ENCODE measurements around the gene KANK4.
A peak's percentile ranks its signal among the peaks of the same experiment; 100 is the strongest.

KANK4 gene

DNA sequence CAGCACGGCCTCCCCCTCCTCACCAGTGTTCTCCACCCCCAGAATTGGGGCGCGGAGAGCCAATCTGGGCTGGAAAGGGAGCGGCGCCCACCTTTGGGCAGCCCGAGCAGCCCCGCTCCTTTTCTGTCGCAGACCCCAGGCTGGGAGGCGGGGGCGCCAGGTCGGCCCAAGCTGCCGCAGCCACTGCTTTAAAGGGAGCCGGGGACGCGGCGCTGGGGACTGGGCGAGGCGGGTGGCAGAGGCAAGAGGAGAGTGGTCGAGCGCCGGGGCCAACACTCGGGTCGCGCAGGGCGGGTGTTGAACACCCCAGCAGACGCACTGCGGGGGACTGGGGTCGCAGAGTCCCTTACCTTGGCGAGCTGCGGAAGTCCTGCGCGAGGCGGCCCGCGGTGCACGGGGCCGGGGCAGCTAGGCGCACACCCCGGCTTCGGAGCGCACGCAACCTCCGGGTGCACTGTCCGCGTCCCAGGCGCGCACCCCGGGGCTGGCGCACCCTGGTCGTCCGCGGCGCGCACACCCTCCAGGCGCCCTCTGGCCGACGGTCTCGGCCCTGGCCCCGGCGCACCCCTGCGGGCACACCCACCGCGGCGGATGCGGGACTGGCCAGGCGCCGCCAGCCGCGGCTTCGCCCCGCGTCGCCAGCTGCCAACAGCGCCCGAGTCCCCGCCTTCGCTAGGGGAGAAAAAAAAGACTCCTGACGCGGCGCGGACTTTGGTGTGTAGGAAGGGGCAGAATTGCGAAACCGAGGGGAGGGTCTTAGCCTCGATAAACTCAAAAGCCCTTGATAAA lies at the start of gene KANK4:
Gene KANK4, minus strand, starts transcription at position 679 of the 789 bp plus-strand sequence. CDS start 37,870 bp downstream, outside the sequence.
- no peak for DNase-seq (ENCODE audit: low read depth)

- no peak for DNase-seq (ENCODE audit: low read depth)
These were observed 49.8 kb upstream of the KANK4 start for GRCh38 chr1:62368989-62369388.

GRCh38 chr1:62367005-62367557 lies 47.8 kb upstream of the KANK4 start:
- no peak for DNase-seq (ENCODE audit: low read depth)

DNA sequence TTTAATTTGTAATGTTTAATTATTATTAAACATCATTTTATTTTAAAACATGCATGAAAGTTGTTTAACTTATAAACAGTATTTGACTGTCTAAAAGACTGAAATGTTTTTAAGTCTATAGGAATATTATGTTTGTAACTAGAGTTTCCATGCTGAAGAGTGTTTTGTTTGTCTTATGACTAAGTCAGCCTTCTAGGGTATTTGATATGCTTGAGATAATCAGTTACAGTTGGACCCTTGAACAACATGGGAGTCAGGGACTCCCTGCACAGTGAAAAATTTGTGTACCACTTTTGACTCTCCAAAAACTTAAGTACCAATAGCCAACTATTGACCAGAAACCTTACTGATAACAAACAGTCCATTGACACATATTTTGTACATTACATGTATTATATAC lies 45.5 kb upstream of the KANK4 start:
- DNase-seq (ENCODE audit: low read depth): peak; percentile 20

DNA sequence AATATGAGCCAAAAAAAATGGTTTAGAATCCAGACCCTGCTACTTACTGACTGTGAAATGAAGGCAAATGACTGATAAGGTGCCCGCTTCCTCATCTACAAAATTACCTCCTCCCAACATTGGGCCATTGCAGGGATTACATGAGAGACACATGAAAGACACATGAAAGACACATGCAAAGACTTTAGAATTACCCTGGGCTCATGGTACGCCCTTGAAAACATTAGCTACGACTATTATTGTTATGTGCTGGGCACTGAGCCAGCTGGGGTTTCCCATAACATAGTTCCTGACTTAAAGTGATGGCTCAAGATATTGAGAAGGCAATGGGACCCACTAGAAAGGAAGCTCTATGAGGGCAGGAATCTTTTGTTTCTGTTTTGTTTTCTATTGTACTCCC lies 43.7 kb upstream of the KANK4 start:
- DNase-seq (ENCODE audit: low read depth): no peak

DNA sequence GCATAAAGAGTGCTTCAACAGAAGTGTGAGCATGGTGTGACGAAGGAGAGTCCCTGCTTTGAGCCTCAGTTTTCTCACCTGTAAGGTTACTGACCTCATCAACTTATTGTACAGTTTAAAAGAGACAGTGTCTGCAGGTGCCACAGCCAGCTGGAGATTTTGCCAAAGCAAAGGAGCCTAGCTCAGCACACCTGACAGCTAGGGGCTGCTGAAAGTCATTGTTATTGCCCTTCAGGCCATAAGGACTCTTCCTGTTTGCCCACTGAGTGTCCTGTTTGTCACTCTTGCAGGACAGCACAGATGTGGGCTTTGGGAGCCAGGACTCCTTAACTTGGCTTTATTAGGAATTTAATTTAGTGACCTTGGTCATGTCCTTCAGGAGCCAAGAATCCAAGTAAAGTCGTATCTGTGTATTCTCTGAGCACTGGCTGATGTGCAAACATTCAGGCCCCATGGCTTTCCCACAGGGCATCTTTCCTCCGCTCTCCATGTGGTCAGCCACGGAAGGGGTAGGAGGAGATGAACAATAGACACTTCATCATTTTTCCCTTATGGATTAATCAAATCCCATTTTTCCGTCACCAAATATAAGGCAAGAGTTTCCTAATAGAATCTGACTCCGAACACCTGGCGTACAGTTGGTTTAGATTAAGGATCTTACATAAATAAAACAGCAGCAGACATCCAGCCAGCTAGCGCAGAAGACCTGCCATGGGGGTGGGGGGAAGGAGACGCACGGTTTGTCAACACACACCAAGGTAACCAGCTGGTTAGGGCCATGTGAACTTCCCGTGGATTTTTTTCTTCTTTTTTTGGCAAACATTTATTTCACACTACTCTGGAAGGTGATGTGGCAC lies 43.1 kb upstream of the KANK4 start:
- no peak for DNase-seq (ENCODE audit: low read depth)

GRCh38 chr1:62361431-62361830 lies 42.2 kb upstream of the KANK4 start:
- DNase-seq (ENCODE audit: low read depth): no peak

DNA sequence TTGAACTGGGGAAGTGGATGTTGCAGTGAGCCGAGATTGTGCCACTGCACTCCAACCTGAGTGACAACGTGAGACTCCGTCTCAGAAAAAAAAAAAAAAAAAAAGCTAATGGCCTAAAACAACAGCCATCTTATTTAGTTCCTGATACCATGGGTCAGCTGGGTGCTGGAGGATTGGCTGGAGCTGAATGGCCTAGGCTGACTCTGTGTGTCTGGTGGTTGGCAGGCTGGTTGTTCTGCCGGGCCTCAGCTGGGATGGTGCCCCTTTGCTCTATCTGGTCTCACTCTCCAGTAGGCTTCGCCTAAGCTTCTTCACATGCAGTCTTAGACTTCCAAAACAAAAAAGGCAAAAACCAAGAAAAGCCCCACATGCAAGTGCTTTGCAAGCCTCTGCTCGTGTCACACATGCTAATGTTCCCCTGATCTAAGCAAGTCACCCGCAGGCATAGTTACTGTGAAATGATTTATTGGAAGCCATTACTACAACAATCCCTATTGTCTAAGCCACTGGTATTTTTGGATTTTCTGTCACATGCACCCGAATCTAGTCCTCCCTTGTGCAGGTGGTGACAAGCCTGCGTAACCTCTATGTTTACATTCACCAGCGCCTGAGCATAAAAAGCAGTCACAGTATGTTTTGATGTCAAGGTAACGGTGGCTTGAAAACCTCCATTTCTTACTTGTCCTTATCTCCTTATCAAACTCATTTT lies 39.6 kb upstream of the KANK4 start:
- no peak for DNase-seq (ENCODE audit: low read depth)

DNA sequence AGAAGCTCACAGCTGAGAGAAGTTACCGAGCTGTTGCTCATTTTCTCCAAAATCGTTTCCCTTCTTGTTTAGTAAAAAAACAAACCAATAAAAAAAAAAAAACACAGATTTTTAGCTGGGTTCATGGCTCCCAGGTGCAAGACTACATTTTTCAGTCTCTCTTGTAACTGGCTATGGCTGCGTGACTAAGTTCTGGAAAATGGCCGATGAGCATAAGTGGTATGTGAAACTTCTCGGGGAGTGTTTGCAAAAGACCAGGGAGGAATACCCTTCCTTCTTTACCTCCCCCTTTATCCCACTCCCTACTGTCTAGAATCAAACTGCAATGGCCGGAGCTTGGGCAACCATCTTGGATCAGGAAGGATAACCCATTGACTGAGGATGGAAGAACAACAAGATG lies 38.7 kb upstream of the KANK4 start:
- no peak for DNase-seq (ENCODE audit: low read depth)

DNA sequence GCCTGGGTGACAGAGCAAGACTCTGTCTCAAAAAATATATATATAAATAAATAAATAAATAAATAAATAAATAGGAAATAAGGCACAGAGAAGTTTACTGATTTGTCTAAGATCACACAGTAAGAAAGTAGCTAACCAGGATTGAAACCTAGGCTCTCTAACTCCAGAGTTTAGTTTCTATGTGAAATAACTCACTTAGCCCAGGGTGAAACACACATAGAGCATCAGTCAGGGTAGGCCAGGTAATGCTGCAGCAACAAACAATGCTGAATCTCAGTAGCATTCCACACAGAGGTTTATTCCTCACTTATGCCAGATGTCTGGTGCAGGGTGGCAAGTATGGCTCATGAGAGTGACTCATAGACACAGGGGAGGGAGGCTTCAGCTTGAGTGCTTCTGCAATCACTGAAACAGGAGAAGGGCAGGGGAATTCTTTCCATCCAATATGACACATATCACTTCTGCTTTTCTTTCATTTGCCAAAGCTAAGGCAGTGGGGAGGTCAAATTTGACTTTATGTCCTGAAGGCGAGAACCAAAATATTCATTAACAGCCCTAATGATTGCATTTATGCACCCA lies 37.1 kb upstream of the KANK4 start:
- DNase-seq (ENCODE audit: low read depth): peak; percentile 82

GRCh38 chr1:62355095-62355494 lies 35.9 kb upstream of the KANK4 start:
- DNase-seq (ENCODE audit: low read depth): no peak

DNA sequence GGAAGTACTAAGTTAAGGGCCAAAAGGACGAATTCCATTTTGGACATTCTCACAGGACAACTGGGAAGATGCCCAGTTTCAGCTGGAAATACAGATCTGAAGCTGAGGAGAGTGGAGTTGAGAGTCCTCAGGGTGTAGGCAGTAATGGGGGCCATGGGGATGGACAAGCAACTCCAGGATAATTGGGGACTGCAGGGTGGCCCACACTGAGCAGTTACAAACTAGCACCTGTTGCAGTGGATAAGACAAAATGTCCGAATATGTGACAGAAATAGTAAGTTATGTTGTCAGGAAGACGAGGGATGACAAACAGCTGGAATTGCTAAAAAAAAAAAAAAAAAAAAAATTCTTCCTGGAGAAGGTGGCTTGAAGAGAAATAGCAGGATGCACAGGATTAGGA lies 34.6 kb upstream of the KANK4 start:
- DNase-seq (ENCODE audit: low read depth): no peak

- DNase-seq (ENCODE audit: low read depth): no peak
These were observed 33.2 kb upstream of the KANK4 start for GRCh38 chr1:62352387-62352786.

DNA sequence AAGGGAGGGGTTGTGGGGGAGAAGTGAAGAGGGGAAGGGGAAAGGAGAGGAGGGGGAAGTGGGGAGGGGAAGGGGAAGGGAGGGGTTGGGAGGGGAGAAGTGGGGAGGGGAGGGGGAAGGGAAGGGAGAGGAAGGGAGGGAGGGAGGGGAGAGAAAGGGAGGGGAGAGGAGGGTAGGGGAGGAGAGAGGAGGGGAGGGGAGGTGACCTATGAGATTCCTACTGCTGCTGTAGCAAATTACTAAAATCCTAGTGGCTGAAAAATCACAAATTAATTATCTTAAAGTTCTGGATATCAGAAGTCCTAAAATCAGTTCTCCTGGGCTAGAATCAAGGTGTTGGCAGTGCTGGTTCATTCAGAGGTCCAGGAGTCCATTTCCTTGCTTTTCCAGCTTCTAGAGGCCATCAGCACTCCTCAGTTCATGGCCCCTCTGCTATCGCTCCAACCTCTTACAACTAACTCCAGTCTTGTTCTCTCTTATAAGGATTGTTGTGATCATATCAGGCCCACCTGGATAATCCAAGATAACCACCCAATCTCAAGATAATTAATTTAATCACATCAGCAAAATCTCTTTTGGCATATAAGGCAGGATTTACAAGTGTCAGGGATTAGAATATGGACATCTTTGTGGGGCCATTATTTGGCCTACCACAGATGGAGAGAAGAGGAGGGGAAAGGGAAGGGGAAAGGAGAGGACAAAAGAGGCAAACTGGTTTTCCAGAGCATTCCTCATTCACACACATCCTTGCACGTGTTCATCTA lies 30.4 kb upstream of the KANK4 start:
- DNase-seq (ENCODE audit: low read depth): no peak

GRCh38 chr1:62346886-62347285 lies 27.7 kb upstream of the KANK4 start:
- DNase-seq (ENCODE audit: low read depth): no peak

- no peak for DNase-seq (ENCODE audit: low read depth)
These were observed 24.7 kb upstream of the KANK4 start for GRCh38 chr1:62343911-62344310.

DNA sequence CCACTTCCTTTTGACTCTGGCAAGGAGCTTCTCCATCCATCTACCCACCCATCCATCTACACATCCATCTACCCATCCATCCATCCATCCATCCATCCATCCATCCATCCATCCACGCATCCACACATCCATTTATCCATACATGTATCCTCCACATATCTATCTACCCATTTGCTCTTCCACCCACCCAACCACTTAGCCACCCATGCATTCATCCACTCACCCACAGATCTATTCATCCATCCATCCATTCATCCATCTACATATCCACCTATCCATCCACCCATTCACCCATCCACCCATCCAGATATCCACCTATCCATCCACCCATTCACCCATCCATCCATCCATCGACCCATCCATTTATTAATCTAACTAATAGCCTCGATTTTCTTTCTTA lies 23.0 kb upstream of the KANK4 start:
- no peak for DNase-seq (ENCODE audit: low read depth)

DNA sequence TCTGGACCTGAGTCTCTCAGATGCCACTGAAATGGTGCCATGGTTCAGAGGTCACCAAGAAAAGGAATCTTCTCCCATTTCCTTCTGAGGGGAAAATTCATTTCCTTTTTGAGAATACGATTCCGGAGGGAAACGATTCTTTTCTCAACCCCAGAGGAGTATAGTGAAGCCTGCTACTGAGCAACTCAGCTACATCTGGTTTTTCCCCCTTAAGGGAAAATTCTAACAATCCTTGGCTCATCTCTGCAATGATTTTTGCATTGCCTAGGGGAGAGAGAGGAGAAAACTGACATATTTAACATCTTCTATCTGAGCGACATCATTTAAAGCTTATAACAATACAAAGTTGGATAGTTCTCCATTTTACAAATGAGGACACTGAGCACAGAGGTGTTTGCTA lies 22.4 kb upstream of the KANK4 start:
- no peak for DNase-seq (ENCODE audit: low read depth)

GRCh38 chr1:62341089-62341488 lies 21.9 kb upstream of the KANK4 start:
- no peak for DNase-seq (ENCODE audit: low read depth)

- DNase-seq (ENCODE audit: low read depth): no peak
These were observed 18.7 kb upstream of the KANK4 start for GRCh38 chr1:62337706-62338631.
